ENCODE results near the gene TTLL11.

Gene TTLL11

GRCh38 chr9:121972501-121972981, 120.6 kb downstream of the TTLL11 start:
- no peak for DNase-seq (ENCODE audit: low read depth)

- DNase-seq (ENCODE audit: low read depth), result no peak
Observed at GRCh38 chr9:121968056-121968455, 125.1 kb downstream of the TTLL11 start.

- no peak for DNase-seq (ENCODE audit: low read depth)
Observed at GRCh38 chr9:121966706-121967105, 126.4 kb downstream of the TTLL11 start.

GRCh38 chr9:121963528-121963995, 129.5 kb downstream of the TTLL11 start:
- no peak for DNase-seq (ENCODE audit: low read depth)

- DNase-seq (ENCODE audit: low read depth), result no peak
Observed at GRCh38 chr9:121962421-121962820, 130.7 kb downstream of the TTLL11 start.

- no peak for DNase-seq (ENCODE audit: low read depth)
Observed at GRCh38 chr9:121960665-121961064, 132.4 kb downstream of the TTLL11 start.

- no peak for DNase-seq (ENCODE audit: low read depth)
Observed at GRCh38 chr9:121958530-121958929, 134.6 kb downstream of the TTLL11 start.

GRCh38 chr9:121956808-121957207, 136.3 kb downstream of the TTLL11 start:
- DNase-seq (ENCODE audit: low read depth), result no peak

GRCh38 chr9:121955649-121956048, 137.5 kb downstream of the TTLL11 start:
- DNase-seq (ENCODE audit: low read depth), result no peak

GRCh38 chr9:121954477-121955140, 138.5 kb downstream of the TTLL11 start:
- DNase-seq (ENCODE audit: low read depth), result no peak

GRCh38 chr9:121952611-121953010, 140.5 kb downstream of the TTLL11 start:
- no peak for DNase-seq (ENCODE audit: low read depth)

- no peak for DNase-seq (ENCODE audit: low read depth)
Observed at GRCh38 chr9:121950866-121951265, 142.2 kb downstream of the TTLL11 start.

GRCh38 chr9:121950441-121950840, 142.7 kb downstream of the TTLL11 start:
- no peak for DNase-seq (ENCODE audit: low read depth)

- DNase-seq (ENCODE audit: low read depth), result no peak
Observed at GRCh38 chr9:121949766-121950165, 143.3 kb downstream of the TTLL11 start.

GRCh38 chr9:121949364-121949763, 143.7 kb downstream of the TTLL11 start:
- DNase-seq (ENCODE audit: low read depth), result no peak

GRCh38 chr9:121947775-121948174, 145.3 kb downstream of the TTLL11 start:
- DNase-seq (ENCODE audit: low read depth), result no peak

GRCh38 chr9:121946465-121946864, 146.6 kb downstream of the TTLL11 start:
- DNase-seq (ENCODE audit: low read depth), result no peak

- DNase-seq (ENCODE audit: low read depth), result no peak
Observed at GRCh38 chr9:121945849-121946248, 147.3 kb downstream of the TTLL11 start.

GRCh38 chr9:121945281-121945680, 147.8 kb downstream of the TTLL11 start:
- DNase-seq (ENCODE audit: low read depth), result no peak

- DNase-seq (ENCODE audit: low read depth), result no peak
Observed at GRCh38 chr9:121944711-121945191, 148.4 kb downstream of the TTLL11 start.

- DNase-seq (ENCODE audit: low read depth), result no peak
Observed at GRCh38 chr9:121943463-121943862, 149.6 kb downstream of the TTLL11 start.

GRCh38 chr9:121942866-121943382, 150.2 kb downstream of the TTLL11 start:
- DNase-seq (ENCODE audit: low read depth), result no peak

GRCh38 chr9:121942313-121942712, 150.8 kb downstream of the TTLL11 start:
- DNase-seq (ENCODE audit: low read depth), result no peak

- DNase-seq (ENCODE audit: low read depth), result no peak
Observed at GRCh38 chr9:121939643-121940042, 153.5 kb downstream of the TTLL11 start.
